WERI-Rb-1 (cell line): Measurements from ENCODE around the gene ACTN1.

Experiments used
- DNase-seq: peaks from one replicate; pipeline ENCODE4 v3.0.0-alpha.2; 2020
- H3K27ac ChIP-seq: fragments of 250-450 bp; sonication (Bioruptor Pico); 2 replicates; pipeline ENCODE4 v1.5.1; 2020; ENCODE audit warnings: mild to moderate bottlenecking, moderate library complexity
- H3K27me3 ChIP-seq: fragments of 250-450 bp; sonication (Bioruptor Pico); 2 replicates; pipeline ENCODE4 v1.5.1; 2021; ENCODE audit warnings: mild to moderate bottlenecking, low read depth, moderate library complexity; ENCODE audit not compliant: insufficient read depth, severe bottlenecking
- H3K36me3 ChIP-seq: fragments of 250-450 bp; sonication (Bioruptor Pico); 2 replicates; pipeline ENCODE4 v1.5.1; 2020; ENCODE audit warnings: mild to moderate bottlenecking, moderate library complexity
- H3K4me3 ChIP-seq: 2 replicates; pipeline ENCODE4 v1.5.1; 2011; ENCODE audit warnings: low read depth, mild to moderate bottlenecking, control low read depth, low read length
- H3K9me3 ChIP-seq: fragments of 250-450 bp; sonication (Bioruptor Pico); 2 replicates; pipeline ENCODE4 v1.5.1; 2021; ENCODE audit warnings: mild to moderate bottlenecking, moderate library complexity; ENCODE audit not compliant: severe bottlenecking
- CTCF ChIP-seq: IDR thresholded peaks from 2 replicates; pipeline ENCODE4 v1.5.1; 2011; ENCODE audit warnings: low read depth, mild to moderate bottlenecking, control low read depth, inconsistent platforms, low read length

ACTN1 gene

GRCh38 chr14:68978172-68978911 lies 760 bp downstream of the ACTN1 start:
- Histone ChIP-seq H3K27me3 (no peaks in the 10 kb centered on the region), H3K36me3 (no peaks in the 10 kb centered on the region; the same call in 1 of the 2 replicates), H3K4me3 (peak overlapping the region; percentile 70), H3K9me3 (no peaks in the 10 kb centered on the region), H3K27ac (peak overlapping the region; percentile 69)
- TF ChIP-seq CTCF: no peak
- peak; percentile 43 for DNase-seq

- no peak for TF ChIP-seq CTCF
- no peaks in the 10 kb centered on the region for H3K9me3 ChIP-seq
- peak overlapping the region; percentile 70 for H3K4me3 ChIP-seq
- peak; percentile 43 for DNase-seq
- H3K27me3 ChIP-seq: no peaks in the 10 kb centered on the region
- H3K27ac ChIP-seq: no peak overlapping the region; the same call in 1 of the 2 replicates
- H3K36me3 ChIP-seq: no peaks in the 10 kb centered on the region; the same call in 1 of the 2 replicates
These were observed 1.4 kb downstream of the ACTN1 start for GRCh38 chr14:68977718-68978171.

- Histone ChIP-seq H3K4me3 (peak overlapping the region; percentile 70), H3K36me3 (no peaks in the 10 kb centered on the region; the same call in 1 of the 2 replicates), H3K27me3 (no peaks in the 10 kb centered on the region), H3K9me3 (no peaks in the 10 kb centered on the region), H3K27ac (no peak overlapping the region)
- DNase-seq: no peak
- no peak for TF ChIP-seq CTCF
These were observed 1.9 kb downstream of the ACTN1 start for GRCh38 chr14:68977180-68977717.

GRCh38 chr14:68976160-68977067 lies 2.7 kb downstream of the ACTN1 start:
- Histone ChIP-seq H3K4me3 (no peak overlapping the region), H3K36me3 (no peaks in the 10 kb centered on the region; the same call in 1 of the 2 replicates), H3K27me3 (no peaks in the 10 kb centered on the region), H3K9me3 (no peaks in the 10 kb centered on the region), H3K27ac (no peak overlapping the region)
- no peak for TF ChIP-seq CTCF
- DNase-seq: no peak

GRCh38 chr14:68975667-68976066 lies 3.4 kb downstream of the ACTN1 start:
- Histone ChIP-seq H3K9me3 (no peaks in the 10 kb centered on the region), H3K36me3 (no peaks in the 10 kb centered on the region; the same call in 1 of the 2 replicates), H3K4me3 (no peak overlapping the region), H3K27ac (no peak overlapping the region), H3K27me3 (no peaks in the 10 kb centered on the region)
- DNase-seq: no peak
- no peak for TF ChIP-seq CTCF
